Uterus (tissue), 2 donors: ENCODE results near the gene MAGI2.

Experiments
- CTCF ChIP-seq, 4 experiments: fragments of 200-600 bp in 2 of 4; fragments of 450-650 bp in 2 of 4; sonication (generic) in 2 of 4; IDR thresholded peaks; one replicate each; pipeline ENCODE4 v1.5.1; 2016 to 2019; ENCODE audit warnings: antibody characterized with exemption in 4 of 4, mild to moderate bottlenecking in 2 of 4, moderate library complexity in 1 of 4
- POLR2A ChIP-seq, 2 donors: fragments of 450-650 bp; IDR thresholded peaks; one replicate each; pipeline ENCODE4 v1.6.1; 2016; ENCODE audit warnings: antibody characterized with exemption in 2 of 2, mild to moderate bottlenecking in 1 of 2, moderate library complexity in 1 of 2

GRCh38 chr7:79302293-79302692 is 151.2 kb downstream of the MAGI2 start:
- TF ChIP-seq CTCF (IDR thresholded peaks at IDR 0.05) (no peak), POLR2A (IDR thresholded peaks at IDR 0.05) (no peak)
